Measurements from ENCODE around the gene SLC25A21.
"Not testable (repeated sequence)": the region's sequence is repeated elsewhere in the genome, so short reads cannot be mapped to it uniquely, and the experiment has no call there.

DNA sequence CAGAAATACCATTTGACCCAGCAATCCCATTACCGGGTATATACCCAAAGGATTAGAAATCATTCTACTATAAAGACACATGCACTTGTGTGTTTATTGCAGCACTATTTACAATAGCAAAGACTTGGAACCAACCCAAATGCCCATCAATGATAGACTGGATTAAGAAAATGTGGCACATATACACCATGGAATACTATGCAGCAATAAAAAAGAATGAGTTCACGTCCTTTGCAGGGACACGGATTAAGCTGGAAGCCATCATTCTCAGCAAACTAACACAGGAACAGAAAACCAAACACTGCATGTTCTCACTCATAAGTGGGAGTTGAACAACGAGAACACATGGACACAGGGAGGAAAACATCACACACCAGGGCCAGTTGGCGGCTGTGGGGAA, 357.6 kb downstream of the SLC25A21 start:
- TF ChIP-seq POLR2A (IDR thresholded peaks at IDR 0.05; ENCODE audit: low read depth): not testable (repeated sequence)
- TF ChIP-seq, protein P1, sequence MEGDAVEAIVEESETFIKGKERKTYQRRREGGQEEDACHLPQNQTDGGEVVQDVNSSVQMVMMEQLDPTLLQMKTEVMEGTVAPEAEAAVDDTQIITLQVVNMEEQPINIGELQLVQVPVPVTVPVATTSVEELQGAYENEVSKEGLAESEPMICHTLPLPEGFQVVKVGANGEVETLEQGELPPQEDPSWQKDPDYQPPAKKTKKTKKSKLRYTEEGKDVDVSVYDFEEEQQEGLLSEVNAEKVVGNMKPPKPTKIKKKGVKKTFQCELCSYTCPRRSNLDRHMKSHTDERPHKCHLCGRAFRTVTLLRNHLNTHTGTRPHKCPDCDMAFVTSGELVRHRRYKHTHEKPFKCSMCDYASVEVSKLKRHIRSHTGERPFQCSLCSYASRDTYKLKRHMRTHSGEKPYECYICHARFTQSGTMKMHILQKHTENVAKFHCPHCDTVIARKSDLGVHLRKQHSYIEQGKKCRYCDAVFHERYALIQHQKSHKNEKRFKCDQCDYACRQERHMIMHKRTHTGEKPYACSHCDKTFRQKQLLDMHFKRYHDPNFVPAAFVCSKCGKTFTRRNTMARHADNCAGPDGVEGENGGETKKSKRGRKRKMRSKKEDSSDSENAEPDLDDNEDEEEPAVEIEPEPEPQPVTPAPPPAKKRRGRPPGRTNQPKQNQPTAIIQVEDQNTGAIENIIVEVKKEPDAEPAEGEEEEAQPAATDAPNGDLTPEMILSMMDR (IDR thresholded peaks at IDR 0.05): not testable (repeated sequence)
